ENCODE data around the gene PRSS38. TPM values are rescaled to one million over a fixed set of nuclear protein-coding genes. Genes with fewer than 3 reads are reported as not detected.

The PRSS38 gene
- total RNA-seq, 1 donor from 2014 or later = not detected

DNA sequence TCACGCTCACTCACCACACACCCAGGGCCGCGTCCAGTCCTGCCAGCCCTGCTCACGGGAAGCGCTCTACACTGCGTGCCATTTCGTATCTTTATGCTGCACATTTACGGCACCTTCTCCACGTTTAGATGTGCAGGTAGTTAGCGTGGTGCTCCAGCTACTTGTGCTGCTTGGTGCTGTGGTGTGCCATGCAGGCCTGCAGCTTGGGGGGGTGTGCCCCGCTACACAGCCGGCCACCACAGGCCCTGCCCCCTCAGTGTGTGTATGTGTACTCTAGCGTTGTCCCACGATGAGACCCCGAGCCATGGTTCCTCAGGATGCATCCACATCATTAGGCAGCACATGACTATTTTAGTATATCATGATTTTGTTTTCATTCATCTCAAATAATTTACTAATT, 41.9 kb upstream of the PRSS38 start:
- no peak overlapping the region for H3K27ac Mint-ChIP-seq
- intact Hi-C loops (cut with micrococcal nuclease) = no loop called here
- DNase-seq (ENCODE audit: low spot score) = no peak
- H3K4me1 Mint-ChIP-seq (ENCODE audit: low read depth) = peaks cover 27% of the 10 kb centered on the region
- no peak overlapping the region for H3K4me3 Mint-ChIP-seq
- H3K9me3 Mint-ChIP-seq = no peaks in the 10 kb centered on the region
- H3K27me3 Mint-ChIP-seq (ENCODE audit: insufficient read depth) = no peaks in the 10 kb centered on the region
- H3K36me3 Mint-ChIP-seq (ENCODE audit: low read depth) = peaks cover 27% of the 10 kb centered on the region

DNA sequence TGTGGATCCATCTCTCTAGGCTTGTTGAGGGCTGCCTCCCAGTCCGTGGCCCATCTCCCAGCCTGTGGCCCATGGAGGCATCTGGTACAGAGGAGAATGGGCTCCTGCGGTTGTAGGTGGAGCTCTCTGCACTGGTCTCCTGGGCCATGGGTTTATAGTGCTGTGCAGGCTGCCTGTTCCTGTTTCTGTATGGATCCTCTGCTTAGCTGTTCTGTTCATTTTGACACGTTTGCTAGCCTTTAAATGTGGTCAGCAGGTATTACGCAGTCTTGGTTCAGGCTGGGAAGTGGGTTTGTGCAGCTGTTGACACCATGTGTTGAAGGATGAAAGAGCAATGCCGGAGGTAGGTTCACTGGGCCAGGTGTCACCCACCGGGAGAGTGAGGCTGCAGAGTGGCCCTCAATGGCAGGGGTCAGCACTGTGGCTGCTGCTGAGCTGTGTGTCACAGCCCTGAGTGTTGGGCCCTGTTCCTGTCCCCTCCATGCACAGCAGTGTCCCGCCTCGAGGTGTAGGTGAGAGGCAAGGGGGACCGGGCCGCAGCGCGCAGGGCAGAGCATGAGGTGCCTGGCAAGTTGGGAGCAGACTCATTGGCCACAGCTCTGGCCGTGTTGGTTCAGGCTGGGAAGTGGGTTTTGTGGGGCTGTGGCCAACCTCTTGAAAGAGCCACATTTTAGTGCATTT, 41.3 kb upstream of the PRSS38 start:
- H3K4me1 Mint-ChIP-seq (ENCODE audit: low read depth) = peaks cover 24% of the 10 kb centered on the region

DNA sequence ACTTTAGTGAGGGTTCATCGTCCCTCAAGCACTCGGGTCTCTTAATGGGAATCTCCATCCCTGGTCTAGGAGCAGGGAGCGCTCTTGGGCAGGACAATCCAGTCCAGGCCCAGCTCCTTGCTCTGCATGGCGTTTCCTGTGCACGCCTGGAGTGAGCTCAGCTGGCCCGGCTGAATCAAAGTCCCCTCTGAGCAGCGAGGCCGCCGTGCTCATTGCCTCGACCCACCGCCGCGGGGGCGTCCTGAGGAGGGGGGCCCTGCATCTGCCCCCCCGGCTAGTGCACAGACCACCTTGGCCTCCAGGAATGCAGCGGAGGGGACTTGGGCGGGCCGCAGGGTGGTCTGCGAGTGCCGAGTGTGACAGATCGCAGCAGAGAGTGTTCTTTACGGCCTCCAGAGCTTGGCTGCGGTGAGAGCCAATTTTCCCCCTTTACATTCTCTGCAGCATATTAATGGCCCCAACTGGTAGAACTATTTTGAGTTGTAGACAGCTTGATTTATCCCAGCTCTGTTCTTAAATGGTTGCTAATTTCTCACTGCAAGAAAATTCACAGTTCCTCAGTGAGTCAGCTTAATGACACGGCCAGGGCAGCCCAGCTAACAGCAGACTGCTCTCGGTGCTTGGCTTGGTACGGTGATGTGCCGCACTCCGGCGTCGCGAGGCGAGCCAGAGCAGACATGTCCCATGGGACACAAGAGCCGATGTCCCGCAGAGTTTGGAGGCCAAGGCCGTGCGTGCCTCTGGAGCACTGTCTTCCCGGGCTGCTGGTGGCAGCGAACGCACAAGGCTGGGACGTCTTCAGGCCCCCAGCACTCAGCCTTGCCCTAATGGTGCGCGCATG, 40.4 kb upstream of the PRSS38 start:
- intact Hi-C loops (cut with micrococcal nuclease) = no loop called here
- H3K36me3 Mint-ChIP-seq (ENCODE audit: low read depth) = peaks cover 22% of the 10 kb centered on the region
- no peak overlapping the region for H3K4me3 Mint-ChIP-seq
- DNase-seq (ENCODE audit: low spot score) = no peak
- no peak overlapping the region for H3K27ac Mint-ChIP-seq
- H3K4me1 Mint-ChIP-seq (ENCODE audit: low read depth) = peaks cover 24% of the 10 kb centered on the region
- no peaks in the 10 kb centered on the region for H3K9me3 Mint-ChIP-seq
- H3K27me3 Mint-ChIP-seq (ENCODE audit: insufficient read depth) = no peaks in the 10 kb centered on the region

More for the DNA sequence above, 41.3 kb upstream of the PRSS38 start:
- Mint-ChIP-seq H3K27me3 (ENCODE audit: insufficient read depth) (no peaks in the 10 kb centered on the region), H3K27ac (peak overlapping the region; percentile 30), H3K9me3 (no peaks in the 10 kb centered on the region), H3K36me3 (ENCODE audit: low read depth) (peaks cover 22% of the 10 kb centered on the region), H3K4me3 (peak overlapping the region; percentile 35)
- intact Hi-C loops (cut with micrococcal nuclease) = no loop called here
- DNase-seq (ENCODE audit: low spot score) = peak; percentile 41

DNA sequence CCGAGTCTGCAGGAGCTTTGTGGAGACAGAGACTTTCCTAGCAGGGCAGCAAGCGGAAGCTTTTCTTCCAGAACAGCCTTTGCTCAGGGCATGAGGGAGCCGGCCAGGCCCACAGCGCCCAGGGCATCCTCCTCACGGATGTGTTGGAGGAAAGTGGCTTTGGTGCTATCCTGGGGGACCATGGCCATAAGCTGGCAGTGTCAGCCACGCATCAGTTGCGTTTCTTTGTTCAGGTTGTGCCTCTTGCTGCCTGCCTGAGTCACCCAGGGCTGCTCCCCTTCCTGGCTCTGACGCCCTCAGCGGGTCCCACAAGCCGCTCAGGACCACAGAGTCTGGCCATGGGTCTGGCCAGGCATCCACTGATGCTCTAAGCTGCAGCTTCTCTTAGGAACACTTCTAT, 39.6 kb upstream of the PRSS38 start:
- intact Hi-C loops (cut with micrococcal nuclease) = no loop called here
- no peak overlapping the region for H3K27ac Mint-ChIP-seq

DNA sequence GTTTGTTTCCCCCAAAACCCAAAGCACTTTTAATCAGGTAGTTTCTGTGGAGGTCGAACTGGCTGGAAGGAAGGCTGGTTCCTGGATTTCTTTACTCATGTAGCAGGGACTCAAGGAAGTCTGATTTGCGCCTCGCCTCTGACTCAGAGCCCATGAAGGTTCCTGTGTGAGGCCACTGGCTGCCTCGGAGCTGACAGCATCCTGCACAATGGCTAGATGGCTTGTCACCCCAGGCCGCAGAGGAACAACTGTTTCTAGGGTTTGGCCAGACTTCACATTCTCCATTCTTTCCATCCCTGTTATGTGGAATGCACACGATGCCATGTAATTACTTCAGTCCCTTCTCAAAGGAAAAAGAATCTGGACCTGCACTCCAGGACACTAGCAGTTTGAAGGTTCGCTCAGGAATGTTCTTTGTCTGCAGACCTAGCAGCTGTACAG, 39.1 kb upstream of the PRSS38 start:
- Mint-ChIP-seq H3K27me3 (ENCODE audit: insufficient read depth) (no peaks in the 10 kb centered on the region), H3K27ac (no peak overlapping the region), H3K4me3 (no peak overlapping the region), H3K4me1 (ENCODE audit: low read depth) (peaks cover 24% of the 10 kb centered on the region), H3K36me3 (ENCODE audit: low read depth) (peaks cover 20% of the 10 kb centered on the region), H3K9me3 (no peaks in the 10 kb centered on the region)
- no peak for DNase-seq (ENCODE audit: low spot score)
- intact Hi-C loops (cut with micrococcal nuclease) = no loop called here

More for the DNA sequence above, 39.6 kb upstream of the PRSS38 start:
- Mint-ChIP-seq H3K4me1 (ENCODE audit: low read depth) (peaks cover 24% of the 10 kb centered on the region), H3K36me3 (ENCODE audit: low read depth) (peaks cover 19% of the 10 kb centered on the region), H3K4me3 (no peak overlapping the region), H3K9me3 (no peaks in the 10 kb centered on the region), H3K27me3 (ENCODE audit: insufficient read depth) (no peaks in the 10 kb centered on the region)
- DNase-seq (ENCODE audit: low spot score) = no peak

DNA sequence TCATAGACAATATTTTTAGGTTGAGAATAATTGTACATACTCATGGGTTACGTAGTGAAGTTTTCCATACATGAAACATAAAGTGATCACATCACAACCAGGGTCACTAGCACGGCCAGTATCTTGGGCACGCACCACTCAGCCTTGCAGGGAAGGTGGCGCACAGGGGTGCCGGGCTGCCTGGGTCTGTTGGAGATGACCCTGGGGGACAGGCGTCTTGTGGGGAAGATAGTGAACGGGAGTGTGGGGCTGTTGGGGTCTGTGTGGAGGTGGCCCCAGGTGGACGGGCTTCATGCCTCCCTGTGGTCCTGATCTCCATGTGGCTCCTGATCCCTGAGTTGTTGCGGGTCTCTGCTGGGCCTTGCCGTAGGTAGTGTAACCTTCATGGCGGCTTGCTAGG, 38.3 kb upstream of the PRSS38 start:
- Mint-ChIP-seq H3K27ac (no peak overlapping the region), H3K9me3 (no peaks in the 10 kb centered on the region), H3K36me3 (ENCODE audit: low read depth) (peaks cover 19% of the 10 kb centered on the region), H3K27me3 (ENCODE audit: insufficient read depth) (no peaks in the 10 kb centered on the region), H3K4me1 (ENCODE audit: low read depth) (peaks cover 24% of the 10 kb centered on the region), H3K4me3 (no peak overlapping the region)
- DNase-seq (ENCODE audit: low spot score) = no peak
- intact Hi-C loops (cut with micrococcal nuclease) = no loop called here

DNA sequence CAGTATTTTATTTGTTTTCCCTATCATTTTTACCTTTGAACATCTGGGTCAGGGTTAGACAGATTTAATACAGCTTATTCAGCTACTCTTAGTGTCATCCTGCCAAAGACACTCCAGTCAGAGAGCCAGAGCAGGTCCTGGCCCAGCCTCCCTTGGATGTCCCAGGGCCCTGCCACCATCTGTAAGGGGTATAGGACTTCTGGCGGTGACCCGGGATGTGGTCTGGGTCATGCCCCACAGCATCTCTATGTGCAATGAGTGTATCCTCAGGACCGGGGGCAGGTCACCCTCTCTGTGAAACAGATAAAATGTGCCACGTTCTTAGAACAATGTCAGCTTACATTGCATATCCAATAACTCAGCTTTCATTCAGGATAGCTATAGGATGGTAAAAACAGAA, 37.8 kb upstream of the PRSS38 start:
- no peaks in the 10 kb centered on the region for H3K27me3 Mint-ChIP-seq (ENCODE audit: insufficient read depth)

DNA sequence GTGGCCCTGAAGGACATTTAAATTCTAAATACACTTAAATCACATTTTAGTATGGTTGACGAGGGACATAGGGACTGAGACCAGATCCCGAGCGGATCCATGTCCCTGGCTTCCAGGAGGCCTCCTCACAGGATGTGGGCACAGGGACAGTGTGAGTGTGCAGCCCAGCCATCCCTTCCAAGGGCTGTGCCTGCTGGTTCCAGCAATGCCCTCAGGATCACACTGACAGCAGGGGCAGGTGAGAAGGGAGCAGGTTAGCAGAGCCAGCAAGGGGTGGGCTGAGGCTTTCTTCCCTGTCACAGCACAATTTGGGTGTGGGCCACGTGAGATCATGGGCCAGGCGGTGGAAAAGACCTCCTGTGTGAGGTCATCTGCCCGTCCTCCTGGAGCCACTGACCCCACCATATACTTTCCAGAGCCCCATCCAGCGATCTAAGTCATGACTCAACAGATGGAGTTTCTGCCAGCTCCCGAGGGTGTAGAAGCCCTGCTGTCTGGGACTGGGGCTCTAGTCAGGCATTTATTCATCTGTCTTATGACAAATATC, 37.0 kb upstream of the PRSS38 start:
- Mint-ChIP-seq H3K4me3 (no peak overlapping the region), H3K4me1 (ENCODE audit: low read depth) (peaks cover 25% of the 10 kb centered on the region), H3K27me3 (ENCODE audit: insufficient read depth) (no peaks in the 10 kb centered on the region), H3K36me3 (ENCODE audit: low read depth) (peaks cover 18% of the 10 kb centered on the region), H3K9me3 (no peaks in the 10 kb centered on the region), H3K27ac (no peak overlapping the region)
- DNase-seq (ENCODE audit: low spot score) = no peak
- intact Hi-C loops (cut with micrococcal nuclease) = no loop called here

More for the DNA sequence above, 37.8 kb upstream of the PRSS38 start:
- DNase-seq (ENCODE audit: low spot score) = no peak
- peaks cover 28% of the 10 kb centered on the region for H3K4me1 Mint-ChIP-seq (ENCODE audit: low read depth)
- no peaks in the 10 kb centered on the region for H3K9me3 Mint-ChIP-seq
- H3K36me3 Mint-ChIP-seq (ENCODE audit: low read depth) = peaks cover 18% of the 10 kb centered on the region
- no peak overlapping the region for H3K4me3 Mint-ChIP-seq
- intact Hi-C loops (cut with micrococcal nuclease) = no loop called here
- no peak overlapping the region for H3K27ac Mint-ChIP-seq

DNA sequence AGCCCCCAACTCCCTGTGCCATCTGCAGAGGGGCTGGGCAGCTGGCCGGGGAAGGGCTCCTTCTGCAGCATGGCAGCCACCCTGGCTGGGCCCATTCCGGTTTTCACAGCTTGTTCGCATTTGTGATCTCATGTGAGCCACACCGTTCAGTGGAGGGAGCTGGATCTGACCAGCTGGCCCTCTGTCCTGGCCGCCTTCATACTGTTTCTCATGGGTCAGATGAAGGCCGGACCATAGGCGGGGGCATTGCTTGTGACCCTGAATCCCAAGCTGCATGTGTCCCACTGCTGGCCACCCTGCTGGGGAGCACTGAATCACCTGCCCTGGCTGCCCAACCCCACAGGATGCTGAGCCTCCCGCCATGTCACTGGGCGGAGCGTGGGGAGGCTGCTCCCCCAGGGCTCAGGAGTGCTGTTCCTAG, 36.4 kb upstream of the PRSS38 start:
- no peaks in the 10 kb centered on the region for H3K27me3 Mint-ChIP-seq (ENCODE audit: insufficient read depth)
- intact Hi-C loops (cut with micrococcal nuclease) = no loop called here
- H3K36me3 Mint-ChIP-seq (ENCODE audit: low read depth) = peaks cover 15% of the 10 kb centered on the region
- peaks cover 21% of the 10 kb centered on the region for H3K4me1 Mint-ChIP-seq (ENCODE audit: low read depth)
- DNase-seq (ENCODE audit: low spot score) = no peak
- H3K9me3 Mint-ChIP-seq = no peaks in the 10 kb centered on the region
- H3K27ac Mint-ChIP-seq = no peak overlapping the region
- no peak overlapping the region for H3K4me3 Mint-ChIP-seq

DNA sequence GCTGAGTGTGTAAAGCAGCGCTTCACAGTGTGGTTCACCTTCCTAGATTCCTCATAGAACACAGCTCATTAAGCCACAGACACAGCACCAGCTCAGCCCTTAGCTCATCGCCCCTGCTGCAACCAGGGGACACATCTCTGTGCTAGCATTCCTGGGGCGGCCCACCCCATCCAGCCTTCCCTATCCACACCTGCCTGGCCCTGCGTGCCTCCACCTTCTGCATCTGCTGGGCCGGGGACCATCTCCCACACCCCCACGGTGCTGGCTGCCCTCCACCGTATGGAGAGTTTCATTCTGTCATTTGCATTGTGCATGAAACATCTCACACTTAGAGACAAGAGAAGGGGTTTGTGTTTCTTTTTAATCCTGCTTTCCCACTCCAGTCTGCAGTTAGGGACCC, 35.8 kb upstream of the PRSS38 start:
- H3K36me3 Mint-ChIP-seq (ENCODE audit: low read depth) = peaks cover 17% of the 10 kb centered on the region
- peaks cover 2% of the 10 kb centered on the region for H3K27me3 Mint-ChIP-seq (ENCODE audit: insufficient read depth)
- DNase-seq (ENCODE audit: low spot score) = no peak
- no peaks in the 10 kb centered on the region for H3K9me3 Mint-ChIP-seq
- intact Hi-C loops (cut with micrococcal nuclease) = loop anchor here (10.0 kb wide), 1 partner anchor 835 kb away; the partner anchor contains the start of gene COQ8A
- peaks cover 19% of the 10 kb centered on the region for H3K4me1 Mint-ChIP-seq (ENCODE audit: low read depth)
- no peak overlapping the region for H3K4me3 Mint-ChIP-seq
- no peak overlapping the region for H3K27ac Mint-ChIP-seq

DNA sequence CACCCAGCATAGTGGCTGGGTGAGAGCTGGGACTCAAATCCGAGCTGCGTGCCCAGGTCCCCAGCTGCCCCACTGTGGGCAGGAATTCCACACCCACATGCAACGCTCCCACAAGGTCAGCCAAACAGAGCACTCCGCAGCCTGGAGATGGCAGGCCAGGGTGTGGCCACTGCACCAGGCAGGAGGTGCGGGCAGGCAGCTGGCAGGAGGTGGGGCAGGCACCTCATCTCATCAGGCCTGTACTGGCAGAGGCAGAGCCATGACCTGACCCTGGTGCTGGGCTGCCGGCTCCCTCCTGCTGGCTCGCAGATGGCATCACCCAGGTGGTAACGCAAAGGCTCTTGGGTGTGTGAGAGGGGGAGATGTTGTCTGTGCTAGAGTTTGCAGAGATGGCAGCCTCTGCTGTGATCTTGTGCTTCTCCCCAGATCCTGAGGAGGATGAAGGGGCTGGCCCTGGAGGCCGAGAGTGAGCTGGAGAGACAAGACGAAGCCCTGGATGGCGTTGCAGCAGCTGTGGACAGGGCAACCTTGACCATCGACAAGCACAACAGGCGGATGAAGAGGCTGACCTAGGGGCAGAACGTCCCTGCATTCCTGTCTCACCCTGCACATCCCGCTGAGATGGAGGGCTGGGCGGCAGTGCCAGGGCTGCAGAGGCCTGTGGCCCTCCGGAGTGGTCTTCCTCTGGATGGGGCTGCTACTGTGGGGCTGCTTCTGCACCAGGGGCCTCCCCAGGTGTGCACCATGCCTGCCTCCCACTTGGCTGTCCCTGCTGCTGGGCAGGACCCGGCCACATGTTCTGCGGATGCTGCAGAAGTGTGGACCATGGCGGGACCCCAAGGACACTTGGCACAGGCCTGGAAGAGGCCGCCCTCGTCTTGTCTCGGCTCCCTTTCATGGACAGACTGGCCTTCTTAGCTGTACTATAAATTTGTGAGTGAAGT, 35.1 kb upstream of the PRSS38 start:
- intact Hi-C loops (cut with micrococcal nuclease) = loop anchor here (10.0 kb wide), 1 partner anchor 836 kb away; the partner anchor contains the start of gene COQ8A
- peaks cover 5% of the 10 kb centered on the region for H3K27me3 Mint-ChIP-seq (ENCODE audit: insufficient read depth)
- no peak overlapping the region for H3K4me3 Mint-ChIP-seq
- DNase-seq (ENCODE audit: low spot score) = no peak
- peaks cover 17% of the 10 kb centered on the region for H3K4me1 Mint-ChIP-seq (ENCODE audit: low read depth)
- H3K27ac Mint-ChIP-seq = no peak overlapping the region
- no peaks in the 10 kb centered on the region for H3K9me3 Mint-ChIP-seq
- peaks cover 17% of the 10 kb centered on the region for H3K36me3 Mint-ChIP-seq (ENCODE audit: low read depth)

DNA sequence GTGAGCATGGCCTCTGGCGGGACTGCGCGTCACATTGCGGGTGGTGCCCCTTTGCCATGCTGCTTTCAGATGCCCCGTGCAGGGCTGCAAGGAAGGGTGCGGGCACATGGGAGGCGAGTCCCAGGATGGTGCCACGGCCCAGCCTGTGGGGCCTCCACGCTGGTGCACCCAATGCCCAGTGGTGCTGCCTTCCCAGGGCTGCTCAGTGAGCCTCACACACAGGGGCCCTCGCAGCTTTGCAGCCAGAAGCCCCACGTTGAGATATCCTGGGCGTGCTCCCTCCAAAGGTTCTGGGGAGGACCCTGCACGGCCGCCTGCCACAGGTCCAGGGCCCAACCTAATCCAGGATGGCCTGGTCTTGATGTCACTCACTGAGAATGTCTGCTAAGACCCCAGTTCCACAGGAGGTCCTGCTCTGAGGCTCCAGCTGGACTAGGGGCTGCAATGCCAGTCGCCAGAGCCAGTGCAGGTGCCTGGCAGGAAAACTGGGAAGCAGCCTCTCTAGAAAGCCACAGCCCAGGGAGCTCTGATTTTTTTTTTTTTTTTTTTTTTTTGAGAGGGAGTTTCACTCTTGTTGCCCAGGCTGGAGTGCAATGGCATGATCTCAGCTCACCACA, 34.1 kb upstream of the PRSS38 start:
- Mint-ChIP-seq H3K27ac (no peak overlapping the region), H3K27me3 (ENCODE audit: insufficient read depth) (peaks cover 7% of the 10 kb centered on the region)
- no peak for DNase-seq (ENCODE audit: low spot score)

More for the DNA sequence above, 34.1 kb upstream of the PRSS38 start:
- intact Hi-C loops (cut with micrococcal nuclease) = loop anchor here (10.0 kb wide), 1 partner anchor 837 kb away; the partner anchor contains the start of gene COQ8A
- no peak overlapping the region for H3K4me3 Mint-ChIP-seq
- peaks cover 13% of the 10 kb centered on the region for H3K36me3 Mint-ChIP-seq (ENCODE audit: low read depth)
- H3K9me3 Mint-ChIP-seq = no peaks in the 10 kb centered on the region
- peaks cover 18% of the 10 kb centered on the region for H3K4me1 Mint-ChIP-seq (ENCODE audit: low read depth)

Data from activated T-helper 1 cell treated with anti-CD3 and anti-CD28 coated beads, Interleukin-12 subunit alpha, Interleukin-12 subunit beta, Interleukin-2, Interleukin-4 antibody, amounts not matched to agents 30 ng/mL and 10 ng/mL and 1 ng/mL, durations not matched to agents 14 hours and 24 hours and 36 hours (primary cell).